Chondrocyte (in vitro differentiated cells): ENCODE results near the gene FTO. TPM values are rescaled to one million over a fixed set of nuclear protein-coding genes. Genes with fewer than 3 reads are reported as not detected.

Source experiments
- DNase-seq: peaks from one replicate; pipeline ENCODE4 v3.0.0; 2021; ENCODE audit warnings: mixed read lengths, low spot score
- H3K27ac Mint-ChIP-seq: one replicate; pipeline ENCODE4 v1.8.0; 2021; ENCODE audit warnings: mild to moderate bottlenecking, moderate library complexity, mixed read lengths; ENCODE audit not compliant: unreplicated experiment
- H3K27me3 Mint-ChIP-seq: 2 replicates; pipeline ENCODE4 v1.8.0; 2021; ENCODE audit warnings: low read depth, mixed read lengths
- H3K36me3 Mint-ChIP-seq: 2 replicates; pipeline ENCODE4 v1.8.0; 2021; ENCODE audit warnings: low read depth, mixed read lengths
- H3K4me1 Mint-ChIP-seq: 2 replicates; pipeline ENCODE4 v1.8.0; 2021; ENCODE audit warnings: low read depth, mild to moderate bottlenecking, mixed read lengths
- H3K4me3 Mint-ChIP-seq: one replicate; pipeline ENCODE4 v1.8.0; 2021; ENCODE audit warnings: mild to moderate bottlenecking, moderate library complexity, mixed read lengths; ENCODE audit not compliant: unreplicated experiment
- H3K9me3 Mint-ChIP-seq: 2 replicates; pipeline ENCODE4 v1.8.0; 2021; ENCODE audit warnings: low read depth, mixed read lengths
- total RNA-seq: library from RNA; stranded (reverse); gene quantifications from 3 replicates; pipeline ENCODE4 v1.2.1, GENCODE V29; 2021
- TF ChIP-seq, protein P1 (sequence below): fragments of 200-600 bp; sonication (generic); IDR thresholded peaks from 2 replicates; pipeline ENCODE4 v1.5.0; 2021; ENCODE audit warnings: antibody characterized with exemption, mild to moderate bottlenecking, moderate library complexity

Gene FTO
- total RNA-seq, 1 donor from 2014 or later, result 85.7 TPM

DNA sequence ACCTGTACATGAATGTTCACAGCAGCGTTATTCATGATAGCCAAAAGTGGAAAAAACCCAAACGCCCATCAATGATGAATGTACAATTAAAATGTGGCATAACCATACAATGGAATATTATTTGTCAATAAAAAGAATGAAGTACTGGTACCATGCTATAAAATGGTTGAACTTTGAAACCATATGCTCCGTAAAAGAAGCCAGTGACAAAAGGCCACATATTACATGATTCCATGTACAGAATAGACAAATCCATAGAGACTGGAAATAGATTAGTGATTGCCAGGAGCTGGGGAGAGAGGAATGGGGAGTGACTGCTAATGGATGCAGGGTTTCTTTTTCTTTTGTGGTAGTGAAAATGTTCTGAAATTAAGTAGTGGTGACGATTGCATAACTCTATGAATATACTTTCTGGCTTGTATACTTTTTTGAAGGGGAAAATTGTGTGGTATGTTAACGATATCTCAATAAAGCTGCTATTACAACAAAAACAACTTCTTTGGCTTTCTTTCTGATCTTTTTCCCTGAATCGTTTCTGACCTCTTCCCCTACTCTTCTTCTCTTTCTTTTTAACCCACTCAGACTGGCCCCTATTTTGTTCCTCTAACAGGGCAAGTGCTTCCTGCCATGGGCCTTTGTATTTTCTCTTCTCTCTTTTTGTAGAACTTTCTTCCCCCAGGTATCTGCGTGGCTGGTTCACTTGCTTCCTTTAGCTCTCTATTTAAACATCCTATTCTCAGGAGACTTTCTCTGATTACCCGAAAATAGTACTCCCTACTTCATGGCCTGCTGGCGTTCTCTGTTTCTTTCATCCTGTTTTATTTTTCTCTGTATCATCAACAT lies 67.9 kb downstream of the FTO start:
- Mint-ChIP-seq H3K4me1 (peaks cover under 1% of the 10 kb centered on the region), H3K4me3 (no peak overlapping the region), H3K27me3 (no peaks in the 10 kb centered on the region), H3K27ac (no peak overlapping the region), H3K9me3 (no peaks in the 10 kb centered on the region), H3K36me3 (no peaks in the 10 kb centered on the region)
- DNase-seq, result no peak
- TF ChIP-seq, protein P1, sequence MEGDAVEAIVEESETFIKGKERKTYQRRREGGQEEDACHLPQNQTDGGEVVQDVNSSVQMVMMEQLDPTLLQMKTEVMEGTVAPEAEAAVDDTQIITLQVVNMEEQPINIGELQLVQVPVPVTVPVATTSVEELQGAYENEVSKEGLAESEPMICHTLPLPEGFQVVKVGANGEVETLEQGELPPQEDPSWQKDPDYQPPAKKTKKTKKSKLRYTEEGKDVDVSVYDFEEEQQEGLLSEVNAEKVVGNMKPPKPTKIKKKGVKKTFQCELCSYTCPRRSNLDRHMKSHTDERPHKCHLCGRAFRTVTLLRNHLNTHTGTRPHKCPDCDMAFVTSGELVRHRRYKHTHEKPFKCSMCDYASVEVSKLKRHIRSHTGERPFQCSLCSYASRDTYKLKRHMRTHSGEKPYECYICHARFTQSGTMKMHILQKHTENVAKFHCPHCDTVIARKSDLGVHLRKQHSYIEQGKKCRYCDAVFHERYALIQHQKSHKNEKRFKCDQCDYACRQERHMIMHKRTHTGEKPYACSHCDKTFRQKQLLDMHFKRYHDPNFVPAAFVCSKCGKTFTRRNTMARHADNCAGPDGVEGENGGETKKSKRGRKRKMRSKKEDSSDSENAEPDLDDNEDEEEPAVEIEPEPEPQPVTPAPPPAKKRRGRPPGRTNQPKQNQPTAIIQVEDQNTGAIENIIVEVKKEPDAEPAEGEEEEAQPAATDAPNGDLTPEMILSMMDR, result no peak

DNA sequence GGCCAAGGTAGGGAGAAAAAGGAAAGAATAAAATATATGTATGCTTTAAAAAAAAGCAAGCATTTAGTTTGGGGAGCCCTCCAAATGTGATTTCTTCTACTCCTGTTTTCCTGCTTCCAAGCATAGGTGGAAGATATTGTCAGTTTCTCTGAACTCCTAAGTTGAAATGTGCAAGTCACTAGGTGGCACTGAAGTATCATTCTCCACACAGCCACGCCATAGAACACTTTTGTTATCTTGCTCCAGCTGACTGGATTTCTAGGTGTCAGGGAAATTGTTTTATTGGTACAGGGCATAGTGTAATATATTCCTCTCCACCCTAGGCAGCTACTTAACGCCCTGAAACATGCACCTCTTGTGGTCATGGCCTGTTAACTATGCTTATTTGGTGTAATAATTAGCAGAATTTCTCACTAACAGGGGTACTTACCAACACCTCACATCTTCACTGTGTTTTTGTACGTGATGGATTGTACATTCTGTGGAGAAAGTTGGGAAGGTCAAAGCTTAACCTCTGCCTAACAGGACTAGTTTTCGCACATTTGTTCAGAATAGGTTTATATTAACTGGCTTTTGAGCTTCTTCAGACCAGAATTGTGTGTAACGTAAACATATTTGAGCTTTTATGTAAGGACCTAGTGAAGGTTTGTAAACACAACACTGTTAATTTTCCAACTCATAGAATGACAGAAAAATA lies 69.3 kb downstream of the FTO start:
- no peaks in the 10 kb centered on the region for H3K36me3 Mint-ChIP-seq
- no peak overlapping the region for H3K4me3 Mint-ChIP-seq
- H3K9me3 Mint-ChIP-seq, result peaks cover 2% of the 10 kb centered on the region
- peaks cover 13% of the 10 kb centered on the region for H3K4me1 Mint-ChIP-seq
- TF ChIP-seq, protein P1, result peak; percentile 91
- no peak overlapping the region for H3K27ac Mint-ChIP-seq
- H3K27me3 Mint-ChIP-seq, result no peaks in the 10 kb centered on the region
- DNase-seq, result no peak

DNA sequence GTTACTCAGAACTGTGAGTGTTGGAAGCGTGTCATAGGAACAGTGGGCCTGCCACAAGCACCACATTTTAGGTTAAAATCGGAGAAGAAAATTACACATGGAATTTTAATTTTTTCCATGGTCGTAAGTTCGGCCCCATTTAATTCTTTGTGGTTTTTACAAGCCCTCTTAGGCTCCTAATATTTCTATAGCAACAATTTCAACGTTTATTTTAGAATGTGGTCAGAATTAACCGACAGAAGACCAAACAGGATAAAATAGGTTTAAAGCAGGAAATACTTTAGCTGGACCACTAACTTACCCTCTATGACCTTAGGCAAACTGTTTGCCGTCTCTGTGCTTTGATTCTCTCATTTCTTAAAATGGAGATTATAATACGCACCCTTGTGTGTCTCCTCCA lies 69.9 kb downstream of the FTO start:
- DNase-seq, result no peak
- peaks cover 2% of the 10 kb centered on the region for H3K9me3 Mint-ChIP-seq
- H3K4me1 Mint-ChIP-seq, result peaks cover 19% of the 10 kb centered on the region
- no peak overlapping the region for H3K4me3 Mint-ChIP-seq
- TF ChIP-seq, protein P1, result no peak
- no peak overlapping the region for H3K27ac Mint-ChIP-seq
- H3K36me3 Mint-ChIP-seq, result no peaks in the 10 kb centered on the region
- H3K27me3 Mint-ChIP-seq, result no peaks in the 10 kb centered on the region

DNA sequence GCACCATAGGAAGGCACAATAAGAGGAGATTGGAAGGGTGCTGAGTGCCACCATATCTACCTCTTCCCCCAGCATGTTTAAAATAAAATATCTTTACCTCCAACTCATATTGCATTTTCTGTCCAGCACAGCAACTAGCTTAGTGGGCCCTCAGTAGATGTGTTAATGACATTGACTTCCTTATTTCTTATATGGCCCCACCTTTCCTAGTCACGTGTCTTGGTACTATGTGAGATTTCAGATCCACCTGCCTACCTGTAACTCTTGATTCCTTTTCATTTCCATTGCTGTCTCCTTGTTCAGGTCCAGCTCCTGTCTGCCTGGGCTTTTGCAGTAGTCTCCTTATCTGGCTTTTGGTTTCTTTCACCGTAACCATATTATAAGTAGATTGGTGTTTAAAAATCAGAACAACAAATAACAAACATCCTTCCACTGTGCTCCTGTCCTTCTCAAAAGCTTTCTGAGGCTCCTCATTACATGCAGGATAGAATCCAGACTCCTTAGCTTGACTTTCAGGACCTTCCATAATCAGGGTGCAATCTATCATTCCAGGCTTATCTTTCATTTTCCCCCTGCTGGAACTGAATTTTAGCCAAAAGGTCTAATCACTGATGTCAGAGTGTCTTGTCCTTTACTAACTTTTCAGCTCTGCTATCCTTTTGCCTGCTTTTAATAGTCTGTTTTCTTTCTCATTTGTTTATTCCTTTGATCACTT lies 71.3 kb downstream of the FTO start:
- peaks cover 31% of the 10 kb centered on the region for H3K4me1 Mint-ChIP-seq

More for the DNA sequence above, 71.3 kb downstream of the FTO start:
- Mint-ChIP-seq H3K4me3 (no peak overlapping the region), H3K27ac (peak overlapping the region; percentile 93), H3K27me3 (no peaks in the 10 kb centered on the region), H3K9me3 (peaks cover 2% of the 10 kb centered on the region), H3K36me3 (no peaks in the 10 kb centered on the region)
- no peak for DNase-seq
- TF ChIP-seq, protein P1, result no peak
